GM12865 (cell line): ENCODE data around the gene FRMD8.

Experiments
- DNase-seq: peaks from one replicate; pipeline ENCODE4 v3.0.0; 2010; ENCODE audit warnings: low read depth
- H3K4me3 ChIP-seq: 2 replicates; pipeline ENCODE4 v1.5.1; 2011; ENCODE audit warnings: mild to moderate bottlenecking, low read depth, low read length, control low read depth
- CTCF ChIP-seq: IDR thresholded peaks from 2 replicates; pipeline ENCODE4 v1.5.1; 2011; ENCODE audit warnings: low read length, control low read depth, low read depth, inconsistent platforms; ENCODE audit not compliant: insufficient read depth; ENCODE audit errors: missing control alignments

The FRMD8 gene

GRCh38 chr11:65392899-65393298 lies 6.5 kb downstream of the FRMD8 start:
- TF ChIP-seq CTCF = no peak
- H3K4me3 ChIP-seq = no peak overlapping the region
- DNase-seq = no peak

- TF ChIP-seq CTCF = no peak
- no peak for DNase-seq
- no peak overlapping the region for H3K4me3 ChIP-seq
These were observed 7.2 kb downstream of the FRMD8 start for GRCh38 chr11:65393513-65394079.

GRCh38 chr11:65394125-65394536 lies 7.7 kb downstream of the FRMD8 start:
- no peak for TF ChIP-seq CTCF
- no peak for DNase-seq
- H3K4me3 ChIP-seq = no peak overlapping the region

GRCh38 chr11:65395961-65396530 lies 9.6 kb downstream of the FRMD8 start:
- DNase-seq = no peak
- no peak for TF ChIP-seq CTCF
- no peak overlapping the region for H3K4me3 ChIP-seq

- DNase-seq = no peak
- no peak overlapping the region for H3K4me3 ChIP-seq
These were observed 10.6 kb downstream of the FRMD8 start for GRCh38 chr11:65396769-65397745.

GRCh38 chr11:65398362-65398910 lies 12.0 kb downstream of the FRMD8 start:
- DNase-seq = no peak
- no peak overlapping the region for H3K4me3 ChIP-seq
- TF ChIP-seq CTCF = no peak

More at GRCh38 chr11:65396769-65397745, 10.6 kb downstream of the FRMD8 start:
- no peak for TF ChIP-seq CTCF
